NCI-H2171 treated with DMSO at 0.1 percent for 48 hours (cell line): Measurements from ENCODE around the gene DHRS12.

ENCODE experiments used
- DNase-seq: peaks from one replicate; lab custom pipeline; 2025; lab: John Stamatoyannopoulos, UW

The DHRS12 gene

GRCh38 chr13:51726446-51727193 lies 77.3 kb downstream of the DHRS12 start:
- DNase-seq, result no peak

GRCh38 chr13:51724721-51725120 lies 79.2 kb downstream of the DHRS12 start:
- no peak for DNase-seq

GRCh38 chr13:51723529-51723928 lies 80.4 kb downstream of the DHRS12 start:
- DNase-seq, result no peak

- no peak for DNase-seq
Observed at GRCh38 chr13:51721496-51721895, 82.5 kb downstream of the DHRS12 start.

DNA sequence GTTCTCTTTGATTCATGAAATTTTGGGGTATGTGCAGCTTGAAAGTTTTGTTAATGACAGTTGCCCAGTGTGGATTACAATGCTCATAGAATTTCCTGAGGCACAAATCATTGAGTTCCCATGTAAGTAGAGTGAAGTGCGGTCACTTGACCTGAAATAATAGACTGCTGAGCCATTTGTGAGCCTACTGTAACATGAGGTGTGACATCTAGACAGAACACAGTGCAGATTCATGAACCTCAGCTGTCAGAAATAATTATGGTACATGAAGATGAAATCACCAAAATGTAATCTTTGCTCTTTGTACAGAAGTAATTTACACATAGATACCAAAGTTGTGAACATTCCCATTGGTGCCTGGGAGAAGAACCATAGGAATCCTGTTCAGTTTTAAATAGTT lies 84.6 kb downstream of the DHRS12 start:
- no peak for DNase-seq
